Endothelial cell of umbilical vein (primary cell): ENCODE results near the gene GRK5. TPM values are rescaled to one million over a fixed set of nuclear protein-coding genes. Genes with fewer than 3 reads are reported as not detected.

ENCODE experiments used
- BruUV-seq: library from RNA; stranded (reverse); fragments of 400-500 nt; replicated peaks from 2 replicates; lab custom pipeline; 2021; lab: Mats Ljungman, UMichigan
- CTCF ChIA-PET: fragments of 300-600, 350-600 bp; sonication (Branson Sonifier 250); formaldehyde crosslinking; loops from one replicate; lab custom pipeline; 2021; ENCODE audit warnings: antibody characterized with exemption, inconsistent platforms; lab: Charles Lee
- POLR2A ChIA-PET: fragments of 300-600, 350-600 bp; sonication (Branson Sonifier 250); formaldehyde crosslinking; loops from one replicate; lab custom pipeline; 2021; ENCODE audit warnings: antibody characterized with exemption, inconsistent platforms; lab: Charles Lee
- DNase-seq: peaks from one replicate; pipeline ENCODE4 v3.0.0-alpha.2; 2011; ENCODE audit warnings: low read depth, low spot score
- FAIRE-seq: peaks from 2 replicates; lab custom pipeline; 2011; peaks lifted over from hg19 to GRCh38; lab: Jason Lieb, UNC
- H2AFZ ChIP-seq: 2 replicates; pipeline ENCODE4 v1.6.0; 2012; ENCODE audit warnings: low read depth, low read length, control low read depth, inconsistent platforms
- H3K27ac ChIP-seq: 2 replicates; pipeline ENCODE4 v1.5.1; 2011; ENCODE audit warnings: low read depth, mild to moderate bottlenecking, control low read depth, low read length, moderate library complexity; ENCODE audit not compliant: insufficient read depth
- H3K27me3 ChIP-seq, 2 experiments: 2 replicates each; pipeline versions ENCODE4 v1.6.0 to v1.6.1; 2011; ENCODE audit warnings: low read length in 2 of 2, mixed read lengths in 1 of 2; ENCODE audit not compliant: control insufficient read depth in 2 of 2, insufficient read depth in 2 of 2
- H3K36me3 ChIP-seq, 2 experiments: 2 replicates in 1 of 2; 3 replicates in 1 of 2; pipeline ENCODE4 v1.5.1; 2011; ENCODE audit warnings: low read length in 2 of 2, mild to moderate bottlenecking in 1 of 2, moderate library complexity in 1 of 2; ENCODE audit not compliant: control insufficient read depth in 2 of 2, insufficient read depth in 2 of 2; ENCODE audit errors: extremely low read depth in 1 of 2
- H3K4me1 ChIP-seq: 3 replicates; pipeline ENCODE4 v1.5.1; 2011; ENCODE audit warnings: mild to moderate bottlenecking, low read length; ENCODE audit not compliant: control insufficient read depth, insufficient read depth; ENCODE audit errors: extremely low read depth
- H3K4me2 ChIP-seq: 2 replicates; pipeline ENCODE4 v1.6.1; 2011; ENCODE audit warnings: low read length, control low read depth, mixed read lengths; ENCODE audit not compliant: insufficient read depth
- H3K4me3 ChIP-seq, 3 experiments: fragments of 200-600 bp in 1 of 3; sonication (generic), shearing (Covaris generic) in 1 of 3; replicated peaks in 1 of 3; 2 replicates each; pipeline ENCODE4 v1.5.1; 2011 to 2016; ENCODE audit warnings: control low read depth in 3 of 3, low read length in 3 of 3, mild to moderate bottlenecking in 2 of 3, inconsistent platforms in 1 of 3, low read depth in 1 of 3, moderate library complexity in 1 of 3; ENCODE audit not compliant: insufficient read depth in 1 of 3
- H3K79me2 ChIP-seq: 2 replicates; pipeline ENCODE4 v1.6.0; 2012; ENCODE audit warnings: low read length, inconsistent platforms; ENCODE audit not compliant: control insufficient read depth, insufficient read depth
- H3K9ac ChIP-seq: replicated peaks from 2 replicates; pipeline ENCODE3; 2011; ENCODE audit warnings: low read length, control low read depth; ENCODE audit not compliant: insufficient read depth; ENCODE audit errors: extremely low read depth
- H3K9me1 ChIP-seq: replicated peaks from 3 replicates; pipeline ENCODE4 v1.6.0; 2011; ENCODE audit warnings: mild to moderate bottlenecking, low read length; ENCODE audit not compliant: control insufficient read depth, insufficient read depth; ENCODE audit errors: extremely low read depth
- H3K9me3 ChIP-seq: replicated peaks from 2 replicates; pipeline ENCODE4 v1.5.1; 2012; ENCODE audit warnings: low read length, inconsistent platforms; ENCODE audit not compliant: control insufficient read depth, insufficient read depth
- H4K20me1 ChIP-seq: replicated peaks from 2 replicates; pipeline ENCODE3; 2011; ENCODE audit warnings: mild to moderate bottlenecking, low read length; ENCODE audit not compliant: control insufficient read depth, insufficient read depth; ENCODE audit errors: extremely low read depth
- CTCF ChIP-seq, 2 donors: IDR thresholded peaks; 1 replicate in 1 of 2; 2 replicates in 1 of 2; pipeline ENCODE4 v1.5.1; 2011; ENCODE audit warnings: low read length in 2 of 2, mild to moderate bottlenecking in 2 of 2, moderate library complexity in 2 of 2, control low read depth in 1 of 2, inconsistent platforms in 1 of 2, low read depth in 1 of 2; ENCODE audit not compliant: insufficient read depth in 1 of 2; ENCODE audit errors: extremely low read depth in 1 of 2
- EZH2 ChIP-seq: IDR thresholded peaks from 2 replicates; pipeline ENCODE4 v1.6.1; 2012; ENCODE audit warnings: borderline replicate concordance, low read depth, mild to moderate bottlenecking, moderate library complexity, low read length, inconsistent platforms; ENCODE audit not compliant: severe bottlenecking
- GATA2 ChIP-seq: IDR thresholded peaks from 2 replicates; pipeline ENCODE4 v1.7.0; 2011; ENCODE audit warnings: low read depth, mild to moderate bottlenecking, moderate library complexity, mixed read lengths, low read length; ENCODE audit not compliant: insufficient read length, insufficient read depth
- JUN ChIP-seq: IDR thresholded peaks from 2 replicates; pipeline ENCODE4 v1.6.1; 2011; ENCODE audit warnings: borderline replicate concordance, low read depth; ENCODE audit not compliant: insufficient read length, insufficient read depth
- MAX ChIP-seq: IDR thresholded peaks from 2 replicates; pipeline ENCODE4 v1.6.1; 2011; ENCODE audit not compliant: insufficient read depth, insufficient read length
- MYC ChIP-seq: IDR thresholded peaks from one replicate; pipeline ENCODE4 v1.6.1; 2011; ENCODE audit warnings: mild to moderate bottlenecking, low read depth, low read length
- POLR2AphosphoS5 ChIP-seq: IDR thresholded peaks from 2 replicates; pipeline ENCODE4 v1.6.1; 2012; ENCODE audit warnings: low read depth, mild to moderate bottlenecking, control low read depth, low read length, moderate library complexity; ENCODE audit not compliant: insufficient read depth
- dilution Hi-C: fragments of 300-500 bp; cut with MboI; formaldehyde crosslinking; loops from one replicate; pipeline ENCODE4 v1.15.0; 2019; ENCODE audit warnings: low sequenced_read_pairs; ENCODE audit not compliant: extremely low pct_ligation_motif_present
- intact Hi-C: fragments of 100-400 bp; cut with micrococcal nuclease; formaldehyde crosslinking; loops from one replicate; pipeline ENCODE4 v1.10.0; 2022
- polyA plus RNA-seq, 4 experiments: library from polyadenylated mRNA; depleted of rRNA in 3 of 4; stranded (reverse) in 3 of 4; unstranded in 1 of 4; fragments of >200 nt; gene quantifications; 2 replicates each; pipeline versions ENCODE4 v1.2.1 to v1.2.3, GENCODE V29; 2011 to 2012; ENCODE audit warnings: missing spikeins in 1 of 4
- total RNA-seq: library from RNA; stranded (reverse); gene quantifications from 2 replicates; pipeline ENCODE4 v1.2.3, GENCODE V29; 2021

The GRK5 gene
- total and polyA plus RNA-seq, 2 donors (not counting 3 experiments of a cell fraction or from before 2014, with no cell fraction given), result 13.1 to 29.5 TPM

GRCh38 chr10:119248184-119248583 lies 40.8 kb downstream of the GRK5 start:
- Histone ChIP-seq H3K9ac (no peak overlapping the region), H4K20me1 (no peaks in the 10 kb centered on the region), H3K27ac (no peak overlapping the region), H3K4me2 (no peak overlapping the region), H3K79me2 (peaks cover 3% of the 10 kb centered on the region), H3K4me1 (peaks cover 50% of the 10 kb centered on the region), H3K9me3 (no peaks in the 10 kb centered on the region), H2AFZ (no peak overlapping the region), H3K27me3 (no peaks in the 10 kb centered on the region), H3K36me3 (no peaks in the 10 kb centered on the region), H3K9me1 (no peaks in the 10 kb centered on the region), H3K4me3 (no peak overlapping the region)
- intact Hi-C loops (no loop called here), dilution Hi-C loops (no loop called here)
- FAIRE-seq (no peak), DNase-seq (no peak)
- POLR2A ChIA-PET, result no interaction called here
- BruUV-seq, result no TSS peak
- CTCF ChIA-PET, result interaction anchor here (1.1 to 2.2 kb wide), 6 partner anchors 16 to 241 kb away, joined by 3 to 25 read pairs (median 10); partner anchors contain the start of gene GRK5
- TF ChIP-seq CTCF (IDR thresholded peaks at IDR 0.05; ENCODE audit: extremely low read depth in 1 of 2, insufficient read depth in 1 of 2, low read depth in 1 of 2, low read length in 2 of 2) (no peak), MYC (no peak), GATA2 (no peak), JUN (no peak), MAX (no peak), POLR2AphosphoS5 (no peak), EZH2 (no peak)
